SK-N-MC (cell line): ENCODE measurements around the gene DSCAM.

Experiments
- EZH2 ChIP-seq: fragments of 200-600 bp; sonication (generic); IDR thresholded peaks from one replicate; pipeline ENCODE4 v1.6.1; 2017; ENCODE audit warnings: antibody characterized with exemption
- FOXP2 ChIP-seq: optimal IDR thresholded peaks from 2 replicates; pipeline ENCODE3; 2011; ENCODE audit warnings: mild to moderate bottlenecking, moderate library complexity; ENCODE audit not compliant: insufficient read depth; ENCODE audit errors: extremely low read length, control extremely low read depth
- POLR2AphosphoS5 ChIP-seq: IDR thresholded peaks from 2 replicates; pipeline ENCODE4 v1.6.1; 2012; ENCODE audit warnings: mild to moderate bottlenecking, low read depth, low read length, borderline replicate concordance

DNA sequence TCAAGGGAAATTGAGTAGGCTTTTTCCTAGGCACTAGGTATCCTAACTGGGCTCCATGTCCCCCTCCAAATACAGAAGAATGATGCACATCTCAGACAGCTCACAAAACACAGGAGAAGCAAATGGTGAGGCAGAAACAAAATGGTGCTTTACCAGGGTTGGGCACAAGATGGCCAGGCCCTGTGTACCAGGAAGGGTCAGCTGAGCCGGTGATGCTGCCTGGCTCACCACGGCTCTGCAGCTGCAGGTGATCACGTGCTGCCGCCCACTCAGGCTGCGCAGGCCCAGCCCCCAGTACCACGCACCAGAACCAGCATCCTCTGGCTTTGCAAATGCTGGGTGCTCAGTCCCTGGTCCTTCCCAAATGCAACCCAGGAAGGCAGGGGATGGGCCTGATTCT, 993 bp upstream of the DSCAM start:
- TF ChIP-seq EZH2 (no peak), POLR2AphosphoS5 (no peak), FOXP2 (no peak)
